Activated CD8-positive, alpha-beta memory T cell treated with anti-CD3 and anti-CD28 coated beads for 4 hours (primary cell): ENCODE results near the gene DPYSL4.
"Not testable (repeated sequence)": the region's sequence is repeated elsewhere in the genome, so short reads cannot be mapped to it uniquely, and the experiment has no call there.

ENCODE experiments used
- DNase-seq, 2 donors: peaks; one replicate each; pipeline ENCODE4 v3.0.0-alpha.2; 2020; ENCODE audit warnings: low read depth in 2 of 2

The DPYSL4 gene

DNA sequence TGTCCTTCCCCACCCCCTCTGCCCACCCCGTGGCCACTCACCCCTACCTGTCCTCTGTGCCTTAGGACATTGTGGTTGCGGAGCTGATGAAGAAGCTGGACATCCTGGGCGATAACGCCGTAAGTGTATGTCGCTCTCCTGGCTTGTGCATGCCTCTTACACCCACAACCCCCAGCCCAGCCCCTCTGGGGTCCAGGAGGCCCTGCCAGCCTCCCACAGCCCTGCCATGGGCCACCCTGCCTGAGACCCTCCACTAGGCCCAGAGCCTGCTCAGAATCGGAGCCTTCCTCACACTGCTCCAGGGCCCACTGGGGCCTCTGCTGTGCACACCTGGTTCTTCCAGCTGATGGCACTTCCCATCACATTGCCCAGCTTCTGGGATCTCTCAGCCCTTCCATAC is 36.8 kb upstream of the DPYSL4 start:
- DNase-seq: no peak

DNA sequence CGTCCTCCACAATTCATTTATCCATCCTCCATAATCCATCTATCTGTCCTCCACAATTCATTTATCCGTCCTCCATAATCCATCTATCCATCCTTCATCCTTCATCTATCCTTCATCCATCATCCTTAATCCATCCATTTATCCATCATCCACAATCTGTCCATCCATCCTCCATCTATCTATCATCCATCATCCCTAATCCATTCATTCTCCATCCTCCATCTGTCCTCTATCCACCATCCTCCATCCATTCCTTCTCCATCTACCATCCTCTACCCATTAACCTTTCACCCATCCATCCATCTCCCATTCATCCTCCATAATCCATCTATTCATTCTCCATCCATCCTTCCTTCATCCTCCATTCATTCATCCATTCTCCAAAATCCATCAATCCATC is 36.0 kb upstream of the DPYSL4 start:
- DNase-seq: no peak

DNA sequence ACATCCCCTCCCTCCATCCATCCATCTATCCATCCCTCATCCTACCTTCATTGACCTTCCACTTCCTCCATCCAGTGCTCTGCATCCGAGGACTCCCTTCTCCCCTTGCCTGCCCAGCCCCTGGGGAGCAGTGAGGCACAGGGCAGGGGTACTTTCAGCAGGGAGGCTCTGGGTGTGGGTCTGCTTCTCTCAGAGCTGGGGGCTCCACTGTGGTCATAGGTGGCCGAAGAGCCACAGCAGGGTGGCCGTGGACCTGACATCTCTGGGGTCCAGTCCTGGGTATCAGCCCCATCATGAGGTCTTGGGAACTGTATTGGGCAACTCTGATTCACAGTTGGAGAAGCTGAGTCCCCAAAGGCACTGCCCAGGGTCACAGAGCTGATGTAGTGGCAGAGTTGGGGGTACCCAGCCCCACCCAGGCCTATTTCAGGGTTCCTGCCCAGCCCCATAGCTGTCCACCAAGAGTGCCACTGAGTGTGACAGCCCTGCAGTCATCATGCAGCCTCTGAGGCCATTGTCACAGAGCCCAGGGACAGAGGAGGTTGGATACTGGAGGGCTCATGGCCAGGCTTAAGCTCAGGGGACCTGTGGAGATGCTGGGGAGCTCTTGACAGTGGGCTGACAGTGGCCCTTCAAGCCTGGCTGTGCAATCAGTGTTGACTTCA is 35.3 kb upstream of the DPYSL4 start:
- no peak for DNase-seq

DNA sequence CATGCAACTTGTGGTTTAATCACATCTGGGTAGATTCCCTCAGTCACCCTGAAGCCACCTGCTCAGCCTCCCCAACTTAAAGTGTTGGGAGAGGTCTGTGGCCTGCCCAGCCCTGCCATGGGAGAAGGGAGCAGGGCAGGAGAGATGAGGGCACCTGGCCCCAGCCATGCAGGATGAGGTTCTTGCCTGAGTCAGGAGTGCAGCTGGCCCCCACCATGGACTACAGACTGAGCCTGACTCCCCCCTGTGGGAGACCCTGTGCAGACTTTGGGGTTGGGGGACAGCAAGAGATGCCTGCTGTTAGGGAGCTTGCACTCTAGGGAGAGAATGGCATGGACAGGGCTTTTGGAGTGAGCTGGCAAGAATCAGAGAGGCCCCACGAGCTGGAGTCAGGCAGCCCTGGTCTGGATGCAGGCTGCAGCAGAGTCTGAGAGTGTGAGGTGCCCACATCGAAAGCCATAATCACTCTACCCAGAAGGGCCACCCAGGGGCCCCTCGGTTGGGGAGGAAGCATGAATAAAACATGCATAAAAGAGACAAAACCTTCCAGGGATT is 34.7 kb upstream of the DPYSL4 start:
- no peak for DNase-seq

DNA sequence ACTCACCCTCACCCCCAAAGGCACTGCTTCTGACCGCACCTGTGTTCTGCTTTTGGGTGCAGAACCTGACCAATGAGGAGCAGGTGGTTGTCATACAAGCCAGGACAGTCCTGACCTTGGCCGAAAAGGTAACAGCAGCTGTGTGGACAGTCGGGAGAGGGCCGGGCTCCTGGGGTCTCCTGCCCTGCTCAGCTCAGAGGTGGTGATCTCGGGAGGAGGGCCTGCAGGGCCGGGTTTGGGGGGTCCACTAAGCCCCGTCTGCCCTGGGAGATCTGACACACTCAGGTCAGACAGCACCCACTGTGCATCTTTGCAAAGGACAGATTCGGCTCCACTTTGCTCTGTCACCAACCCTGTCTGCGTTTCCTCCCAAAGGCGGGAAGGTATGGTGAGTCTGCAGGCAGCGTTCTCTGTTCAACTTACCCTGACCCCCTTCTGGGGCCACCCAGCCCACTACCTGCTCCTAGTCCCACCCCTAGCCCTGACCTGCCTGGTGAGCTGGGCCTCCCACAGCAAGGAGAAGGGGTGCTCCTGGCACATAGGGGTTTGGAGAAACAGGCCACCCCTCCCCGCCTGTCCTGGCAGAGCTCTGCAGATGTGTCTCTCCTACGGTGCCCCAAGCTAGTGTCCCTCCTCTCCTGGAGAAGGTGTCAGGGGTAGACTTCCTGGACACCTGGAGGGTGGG is 33.7 kb upstream of the DPYSL4 start:
- no peak for DNase-seq

DNA sequence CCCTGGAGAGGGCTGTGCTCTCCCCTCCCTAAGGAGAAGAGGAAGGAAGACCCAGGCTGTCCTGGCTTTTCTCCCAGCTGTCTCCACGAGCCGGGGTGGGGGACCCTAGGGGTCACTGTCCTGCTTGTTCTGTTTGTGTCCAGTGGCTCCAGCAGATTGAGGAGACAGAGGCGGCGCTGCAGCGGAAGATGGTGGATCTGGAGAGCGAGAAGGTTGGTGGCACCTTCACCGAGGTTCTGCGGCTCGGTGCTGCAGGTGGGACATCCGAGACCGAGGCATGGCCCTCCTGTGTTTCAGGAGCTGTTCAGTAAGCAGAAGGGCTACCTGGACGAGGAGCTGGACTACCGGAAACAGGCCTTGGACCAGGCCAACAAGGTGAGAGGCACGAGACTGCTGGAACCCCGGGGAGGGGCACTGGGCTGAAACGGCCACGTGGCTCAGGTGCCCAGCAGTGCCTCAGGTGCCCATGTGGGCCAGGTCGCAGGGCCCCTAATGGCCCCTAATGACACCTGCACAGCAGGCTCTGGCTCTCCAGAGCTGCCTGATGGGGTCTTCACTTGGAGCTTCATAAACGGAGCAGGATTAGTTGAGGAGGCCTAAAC is 33.0 kb upstream of the DPYSL4 start:
- DNase-seq: no peak

DNA sequence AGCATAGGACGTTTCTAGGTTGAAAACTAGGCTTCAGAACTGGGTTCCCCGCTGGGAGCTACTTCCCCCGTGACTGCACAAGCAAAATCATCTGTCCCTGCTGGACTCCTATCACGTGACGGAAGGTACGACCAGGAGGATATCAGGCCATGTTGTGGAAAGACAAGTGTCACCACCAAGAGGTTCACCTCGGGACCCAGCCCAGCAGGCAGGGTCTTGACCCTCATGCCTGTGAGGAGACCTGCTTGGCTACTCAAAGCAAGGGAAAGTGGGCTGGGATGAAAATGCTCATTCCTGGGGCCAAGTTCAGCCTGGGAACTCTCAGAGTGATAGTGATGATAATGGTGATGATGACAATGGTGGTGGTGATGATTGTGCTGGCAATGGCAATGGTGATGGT is 32.3 kb upstream of the DPYSL4 start:
- DNase-seq: no peak

DNA sequence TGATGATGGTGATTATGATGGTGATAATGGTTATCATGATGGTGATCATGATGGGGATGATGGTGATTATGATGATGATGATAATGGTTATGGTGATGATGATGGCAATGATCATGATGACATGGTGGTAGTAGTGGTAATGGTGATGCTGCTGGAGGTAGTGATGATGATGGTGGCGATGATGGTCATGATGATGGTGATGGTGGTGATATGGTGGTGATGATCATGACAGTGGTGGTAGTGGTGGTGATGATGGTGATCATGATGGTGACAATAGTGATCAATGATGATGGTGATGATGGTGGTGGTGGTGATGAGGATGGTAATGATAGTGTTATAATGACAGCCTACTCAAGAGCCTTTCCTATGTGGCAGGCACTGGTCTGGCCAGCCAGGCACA is 31.8 kb upstream of the DPYSL4 start:
- no peak for DNase-seq

DNA sequence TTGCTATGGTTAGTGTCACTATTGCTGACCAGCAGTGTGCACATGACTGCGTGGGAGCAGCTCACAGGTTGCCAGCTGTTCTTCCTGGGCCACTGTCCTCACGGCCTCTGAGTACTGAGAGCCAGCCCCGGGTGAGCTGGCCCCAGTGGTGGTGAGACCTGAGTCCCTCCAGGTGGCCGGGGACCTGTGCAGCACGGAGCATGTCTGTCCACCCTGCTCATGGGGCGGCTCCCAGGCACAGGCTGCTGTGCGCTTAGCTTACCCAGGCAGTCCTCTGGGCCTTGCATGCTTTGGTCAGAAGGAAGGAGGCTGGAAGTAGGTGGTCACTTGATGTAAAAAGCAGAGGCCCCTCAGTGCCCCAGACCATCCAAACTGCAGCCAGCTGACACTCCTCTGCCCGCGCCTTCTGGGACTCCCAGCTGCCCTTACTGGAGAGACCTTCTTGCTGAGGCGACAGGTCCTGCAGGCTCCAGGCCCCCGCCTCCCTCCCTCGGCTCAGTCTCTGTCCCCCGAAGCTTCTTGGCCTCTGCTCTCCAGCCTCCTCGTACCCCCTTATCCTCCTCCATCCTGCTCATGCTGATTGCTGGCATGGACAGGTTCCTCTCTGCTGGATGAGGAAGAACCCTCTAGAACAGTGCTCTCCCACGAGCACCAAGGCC is 30.9 kb upstream of the DPYSL4 start:
- no peak for DNase-seq

DNA sequence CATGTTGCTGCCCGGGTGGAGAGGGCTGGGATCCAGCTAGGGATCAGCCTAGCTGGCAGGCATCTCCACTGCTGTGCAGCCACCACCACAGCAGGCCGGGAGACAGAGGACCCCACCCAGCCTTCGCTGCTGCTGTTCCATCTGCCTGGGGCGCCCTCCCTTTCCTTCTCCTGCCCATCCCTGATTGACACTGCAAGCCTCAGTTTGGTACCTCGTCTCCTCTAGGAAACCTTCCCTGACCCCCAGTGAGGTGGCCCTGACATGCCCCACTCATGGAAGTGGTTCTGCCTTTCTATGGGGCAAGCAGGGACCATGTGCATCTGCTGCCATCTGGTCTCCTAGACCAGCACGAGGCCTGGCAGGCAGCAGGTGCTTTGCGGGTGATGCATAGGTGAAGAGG is 30.4 kb upstream of the DPYSL4 start:
- no peak for DNase-seq

DNA sequence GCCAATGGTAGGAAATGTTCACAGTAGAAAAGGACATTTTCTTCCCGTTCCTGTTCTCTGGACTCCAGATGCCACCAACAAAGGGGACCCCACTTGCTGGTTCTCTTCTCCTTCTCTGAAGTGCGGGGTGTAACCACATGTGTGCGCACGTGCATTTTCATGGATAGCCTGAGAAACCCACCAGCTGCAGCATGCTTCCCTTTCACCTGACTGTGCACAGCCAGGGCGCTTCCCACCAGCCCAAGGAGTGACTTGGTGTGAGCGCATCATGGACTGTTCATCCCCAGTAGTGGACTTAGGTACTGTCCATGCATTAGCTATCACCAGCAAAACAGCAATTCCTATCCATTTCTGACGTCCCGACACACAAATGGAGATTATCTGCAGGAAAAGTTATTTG is 29.6 kb upstream of the DPYSL4 start:
- DNase-seq: no peak

DNA sequence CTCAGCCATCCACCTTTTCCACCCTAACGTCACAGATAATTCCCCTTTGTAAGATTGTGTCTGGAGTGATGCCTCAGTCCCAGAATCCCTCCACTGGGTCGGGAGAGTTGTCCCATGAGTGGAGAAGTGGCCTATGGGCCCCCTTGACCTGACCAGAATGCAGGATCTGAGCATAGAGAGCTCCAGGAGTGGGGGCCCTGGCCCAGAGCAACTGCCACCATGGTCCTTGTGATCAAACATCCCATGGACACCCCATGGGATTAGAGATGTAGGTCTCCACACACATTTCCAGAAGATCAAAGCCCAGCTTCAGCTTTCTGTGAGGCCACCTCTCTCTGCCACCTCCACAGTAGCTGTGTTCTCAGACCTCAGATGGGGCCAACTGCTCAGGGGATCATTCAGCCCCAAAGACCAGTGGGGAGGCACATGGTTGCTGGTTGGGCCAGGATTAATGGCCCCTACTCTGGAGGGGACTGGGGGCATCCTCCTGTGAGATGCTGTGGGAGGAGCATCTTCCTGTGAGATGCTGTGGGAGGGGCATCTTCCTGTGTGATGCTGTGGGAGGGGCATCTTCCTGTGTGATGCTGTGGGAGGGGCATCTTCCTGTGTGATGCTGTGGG is 28.5 kb upstream of the DPYSL4 start:
- DNase-seq: no peak

DNA sequence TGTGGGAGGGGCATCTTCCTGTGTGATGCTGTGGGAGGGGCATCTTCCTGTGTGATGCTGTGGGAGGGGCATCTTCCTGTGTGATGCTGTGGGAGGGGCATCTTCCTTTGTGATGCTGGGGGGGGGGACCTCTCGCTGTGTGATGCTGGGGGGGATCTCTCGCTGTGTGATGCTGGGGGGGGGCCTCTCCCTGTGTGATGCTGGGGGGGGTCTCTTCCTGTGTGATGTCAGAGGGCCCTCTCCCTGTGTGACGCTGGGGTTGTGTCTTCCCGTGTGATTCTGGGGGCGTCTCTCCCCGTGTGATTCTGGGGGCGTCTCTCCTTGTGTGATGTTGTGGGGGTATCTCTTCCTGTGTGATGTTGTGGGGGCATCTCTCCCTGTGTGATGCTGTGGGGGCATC is 27.9 kb upstream of the DPYSL4 start:
- DNase-seq: no peak

DNA sequence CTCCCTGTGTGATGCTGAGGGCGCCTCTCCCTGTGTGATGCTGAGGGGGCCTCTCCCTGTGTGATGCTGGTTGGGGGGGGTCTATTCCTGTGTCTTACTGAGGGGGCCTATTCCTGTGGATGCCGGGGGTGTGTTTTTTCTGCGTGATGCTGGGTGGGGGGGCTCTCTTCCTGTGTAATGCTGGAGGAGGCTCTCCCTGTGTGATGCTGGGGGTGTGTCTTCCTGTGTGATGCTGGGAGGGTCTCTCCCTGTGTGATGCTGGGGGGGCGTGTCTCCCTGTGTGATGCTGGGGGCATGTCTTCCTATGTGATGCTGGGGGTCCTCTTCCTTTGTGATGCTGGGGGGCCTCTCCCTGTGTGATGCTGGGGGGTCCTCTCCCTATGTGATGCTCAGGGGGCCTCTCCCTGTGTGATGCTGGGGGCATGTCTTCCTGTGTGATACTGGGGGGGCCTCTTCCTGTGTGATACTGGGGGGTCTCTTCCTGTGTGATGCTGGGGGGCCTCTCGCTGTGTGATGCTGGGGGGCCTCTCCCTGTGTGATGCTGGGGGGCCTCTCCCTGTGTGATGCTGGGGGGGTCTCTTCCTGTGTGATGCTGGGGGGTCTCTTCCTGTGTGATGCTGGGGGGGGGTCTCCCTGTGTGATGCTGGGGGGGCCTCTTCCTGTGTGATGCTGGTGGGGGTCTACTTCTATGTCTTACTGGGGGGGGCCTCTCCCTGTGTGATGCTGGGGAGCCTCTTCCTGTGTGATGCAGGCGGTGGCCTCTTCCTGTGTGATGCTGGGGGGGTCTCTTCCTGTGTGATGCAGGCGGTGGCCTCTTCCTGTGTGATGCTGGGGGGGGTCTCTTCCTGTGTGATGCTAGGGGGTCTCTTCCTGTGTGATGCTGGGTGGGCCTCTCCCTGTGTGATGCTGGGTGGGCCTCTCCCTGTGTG is 27.2 kb upstream of the DPYSL4 start:
- not testable (repeated sequence) for DNase-seq

DNA sequence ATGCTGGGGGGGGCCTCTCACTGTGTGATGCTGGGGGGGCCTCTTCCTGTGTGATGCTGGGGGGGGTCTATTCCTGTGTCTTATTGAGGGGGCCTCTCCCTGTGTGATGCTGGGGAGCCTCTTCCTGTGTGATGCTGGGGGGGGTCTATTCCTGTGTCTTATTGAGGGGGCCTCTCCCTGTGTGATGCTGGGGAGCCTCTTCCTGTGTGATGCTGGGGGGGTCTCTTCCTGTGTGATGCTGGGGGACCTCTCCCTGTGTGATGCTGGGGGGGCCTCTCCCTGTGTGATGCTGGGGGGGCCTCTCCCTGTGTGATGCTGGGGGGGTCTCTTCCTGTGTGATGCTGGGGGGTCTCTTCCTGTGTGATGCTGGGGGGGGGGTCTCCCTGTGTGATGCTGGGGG is 26.5 kb upstream of the DPYSL4 start:
- not testable (repeated sequence) for DNase-seq

DNA sequence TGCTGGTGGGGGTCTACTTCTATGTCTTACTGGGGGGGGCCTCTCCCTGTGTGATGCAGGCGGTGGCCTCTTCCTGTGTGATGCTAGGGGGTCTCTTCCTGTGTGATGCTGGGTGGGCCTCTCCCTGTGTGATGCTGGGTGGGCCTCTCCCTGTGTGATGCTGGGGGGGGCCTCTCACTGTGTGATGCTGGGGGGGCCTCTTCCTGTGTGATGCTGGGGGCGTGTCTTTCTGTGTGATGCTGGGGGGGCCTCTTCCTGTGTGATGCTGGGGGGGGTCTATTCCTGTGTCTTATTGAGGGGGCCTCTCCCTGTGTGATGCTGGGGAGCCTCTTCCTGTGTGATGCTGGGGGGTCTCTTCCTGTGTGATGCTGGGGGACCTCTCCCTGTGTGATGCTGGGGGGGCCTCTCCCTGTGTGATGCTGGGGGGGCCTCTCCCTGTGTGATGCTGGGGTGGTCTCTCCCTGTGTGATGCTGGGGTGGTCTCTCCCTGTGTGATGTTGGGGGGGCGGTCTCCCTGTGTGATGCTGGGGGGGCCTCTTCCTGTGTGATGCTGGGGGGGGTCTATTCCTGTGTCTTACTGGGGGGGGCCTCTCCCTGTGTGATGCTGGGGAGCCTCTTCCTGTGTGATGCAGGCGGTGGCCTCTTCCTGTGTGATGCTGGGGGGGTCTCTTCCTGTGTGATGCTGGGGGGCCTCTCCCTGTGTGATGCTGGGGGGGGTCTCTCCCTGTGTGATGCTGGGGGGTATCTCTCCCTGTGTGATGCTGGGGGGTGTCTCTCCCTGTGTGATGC is 25.7 kb upstream of the DPYSL4 start:
- not testable (repeated sequence) for DNase-seq

DNA sequence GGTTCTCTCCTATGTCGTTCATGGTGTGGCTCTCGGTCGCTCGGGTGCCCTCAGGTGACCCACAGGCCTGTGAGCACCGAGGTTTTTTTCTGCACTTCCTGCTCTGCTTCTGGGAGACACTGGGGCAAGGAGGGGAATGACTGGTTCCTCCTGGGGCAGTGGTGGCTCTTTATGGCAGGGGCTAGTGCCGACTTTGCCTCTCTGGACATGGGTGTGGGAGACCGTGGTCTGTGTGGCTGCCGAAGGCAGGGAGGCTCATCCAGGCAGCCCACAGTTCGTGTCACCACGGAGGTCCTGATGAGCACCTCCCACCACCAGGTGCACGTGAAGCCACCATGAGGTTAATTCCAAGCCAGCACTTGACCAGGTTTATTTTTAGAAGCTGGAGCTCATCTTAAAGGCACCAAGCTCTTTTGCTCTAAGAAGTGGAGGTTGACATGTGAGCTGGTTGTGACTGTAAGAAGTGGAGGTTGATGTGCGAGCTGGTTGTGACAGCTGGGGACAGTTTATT is 24.7 kb upstream of the DPYSL4 start:
- DNase-seq: no peak

DNA sequence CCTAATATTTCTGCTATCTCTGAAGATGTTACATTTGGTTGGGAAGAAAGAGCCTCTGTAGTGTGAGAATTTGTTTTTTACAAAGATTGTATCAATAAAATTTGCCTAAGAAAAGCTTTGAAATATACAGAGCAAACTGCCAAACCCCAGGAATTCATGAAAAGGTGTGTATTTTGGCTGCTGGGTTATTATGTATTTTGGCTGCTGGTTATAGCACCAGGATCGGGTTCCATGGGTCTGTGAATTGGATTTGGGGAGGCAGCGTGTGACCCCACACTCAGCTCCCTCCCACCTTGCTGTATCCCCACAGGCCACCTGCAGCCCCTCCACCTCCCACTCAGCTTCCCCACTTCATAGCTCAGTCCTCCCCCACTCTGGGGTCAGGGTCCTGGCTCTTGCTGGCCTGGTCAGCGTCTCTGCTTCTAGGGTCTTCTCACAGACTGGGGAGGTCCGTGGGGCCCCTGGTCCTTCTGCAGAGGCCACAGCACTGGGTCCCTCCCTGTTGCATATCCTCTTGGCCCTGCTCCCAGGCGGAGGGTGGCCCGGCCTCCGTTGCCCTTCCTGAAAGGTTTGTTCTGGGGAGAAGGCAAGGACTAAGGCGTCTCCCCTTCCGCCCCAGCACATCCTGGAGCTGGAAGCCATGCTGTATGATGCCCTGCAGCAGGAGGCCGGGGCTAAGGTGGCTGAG is 24.0 kb upstream of the DPYSL4 start:
- DNase-seq: no peak

DNA sequence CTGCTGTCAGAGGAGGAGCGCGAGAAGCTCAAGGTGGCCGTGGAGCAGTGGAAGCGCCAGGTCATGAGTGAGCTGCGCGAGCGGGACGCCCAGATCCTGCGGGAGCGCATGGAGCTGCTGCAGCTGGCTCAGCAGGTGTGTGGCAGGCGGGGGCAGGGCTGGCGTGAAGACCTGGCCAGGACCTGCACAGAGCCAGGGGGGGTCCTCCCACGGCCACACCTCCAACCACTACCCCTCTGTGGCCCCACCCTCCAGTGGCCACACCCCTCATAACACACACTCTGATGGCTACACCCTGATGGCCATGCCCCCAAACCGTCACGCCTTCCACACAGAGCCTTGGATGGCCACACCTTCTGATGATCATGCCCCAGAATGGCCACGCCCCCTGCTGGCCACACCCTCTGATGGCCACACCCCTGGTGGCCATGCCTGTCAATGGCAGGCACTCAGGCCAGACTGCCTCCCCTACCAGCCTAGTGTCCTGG is 23.4 kb upstream of the DPYSL4 start:
- no peak for DNase-seq
